ENCODE results near the gene CX3CL1. TPM values are rescaled to one million over a fixed set of nuclear protein-coding genes. Genes with fewer than 3 reads are reported as not detected.

The CX3CL1 gene
- total and polyA plus RNA-seq, 2 donors (not counting 3 experiments of a cell fraction or from before 2014, with no cell fraction given) = 2.0 to 2.3 TPM

DNA sequence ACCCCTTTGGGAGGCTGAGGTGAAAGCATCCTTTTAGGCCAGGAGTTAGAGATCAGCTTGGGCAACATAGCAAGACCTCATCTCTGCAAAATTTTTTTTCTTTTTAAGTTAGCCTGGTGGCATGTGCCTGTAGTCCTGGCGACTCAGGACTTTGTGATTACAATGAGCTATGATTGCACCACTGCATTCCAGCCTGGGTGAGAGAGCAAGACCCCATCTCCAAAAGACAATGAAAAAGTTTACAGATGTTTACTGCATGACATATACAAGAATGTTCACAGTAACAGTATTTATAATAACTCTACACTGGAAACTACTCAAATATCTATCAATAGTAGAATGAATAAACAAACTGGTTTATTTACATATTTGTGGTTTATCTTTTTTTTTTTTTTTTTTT lies 46.8 kb upstream of the CX3CL1 start:
- dilution Hi-C loops (cut with MboI; ENCODE audit: extremely low pct_ligation_motif_present, low sequenced_read_pairs) = no loop called here
- no TSS peak for BruUV-seq (replicated peaks)
- no peak overlapping the region for H3K4me3 ChIP-seq (replicated peaks in 1 of 3; ENCODE audit: insufficient read depth in 1 of 3, low read depth in 1 of 3, low read length in 3 of 3)
- TF ChIP-seq JUN (IDR thresholded peaks at IDR 0.05; ENCODE audit: borderline replicate concordance, insufficient read depth, insufficient read length, low read depth) = no peak
- TF ChIP-seq, protein P1, sequence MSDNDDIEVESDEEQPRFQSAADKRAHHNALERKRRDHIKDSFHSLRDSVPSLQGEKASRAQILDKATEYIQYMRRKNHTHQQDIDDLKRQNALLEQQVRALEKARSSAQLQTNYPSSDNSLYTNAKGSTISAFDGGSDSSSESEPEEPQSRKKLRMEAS (IDR thresholded peaks at IDR 0.05; ENCODE audit: insufficient read depth, insufficient read length) = no peak
- TF ChIP-seq POLR2A (IDR thresholded peaks at IDR 0.05; ENCODE audit: low read depth, low read length) = no peak
- TF ChIP-seq, protein P2, sequence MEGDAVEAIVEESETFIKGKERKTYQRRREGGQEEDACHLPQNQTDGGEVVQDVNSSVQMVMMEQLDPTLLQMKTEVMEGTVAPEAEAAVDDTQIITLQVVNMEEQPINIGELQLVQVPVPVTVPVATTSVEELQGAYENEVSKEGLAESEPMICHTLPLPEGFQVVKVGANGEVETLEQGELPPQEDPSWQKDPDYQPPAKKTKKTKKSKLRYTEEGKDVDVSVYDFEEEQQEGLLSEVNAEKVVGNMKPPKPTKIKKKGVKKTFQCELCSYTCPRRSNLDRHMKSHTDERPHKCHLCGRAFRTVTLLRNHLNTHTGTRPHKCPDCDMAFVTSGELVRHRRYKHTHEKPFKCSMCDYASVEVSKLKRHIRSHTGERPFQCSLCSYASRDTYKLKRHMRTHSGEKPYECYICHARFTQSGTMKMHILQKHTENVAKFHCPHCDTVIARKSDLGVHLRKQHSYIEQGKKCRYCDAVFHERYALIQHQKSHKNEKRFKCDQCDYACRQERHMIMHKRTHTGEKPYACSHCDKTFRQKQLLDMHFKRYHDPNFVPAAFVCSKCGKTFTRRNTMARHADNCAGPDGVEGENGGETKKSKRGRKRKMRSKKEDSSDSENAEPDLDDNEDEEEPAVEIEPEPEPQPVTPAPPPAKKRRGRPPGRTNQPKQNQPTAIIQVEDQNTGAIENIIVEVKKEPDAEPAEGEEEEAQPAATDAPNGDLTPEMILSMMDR (IDR thresholded peaks at IDR 0.05; ENCODE audit: extremely low read depth in 1 of 2, insufficient read depth in 1 of 2, low read depth in 1 of 2, low read length in 2 of 2) = no peak
- TF ChIP-seq EZH2 (IDR thresholded peaks at IDR 0.05; ENCODE audit: borderline replicate concordance, low read depth, low read length, severe bottlenecking) = no peak
- no peak for TF ChIP-seq MYC (IDR thresholded peaks at IDR 0.05; ENCODE audit: low read depth, low read length)
- TF ChIP-seq POLR2AphosphoS5 (IDR thresholded peaks at IDR 0.05; ENCODE audit: insufficient read depth, low read depth, low read length) = no peak
- no peak for TF ChIP-seq GATA2 (IDR thresholded peaks at IDR 0.05; ENCODE audit: insufficient read depth, insufficient read length, low read depth, low read length)
- FAIRE-seq (no peak), DNase-seq (ENCODE audit: low read depth, low spot score) (no peak)
- H3K9me3 ChIP-seq (replicated peaks; ENCODE audit: control insufficient read depth, insufficient read depth, low read length) = no peaks in the 10 kb centered on the region
- H3K36me3 ChIP-seq (ENCODE audit: control insufficient read depth in 2 of 2, extremely low read depth in 1 of 2, insufficient read depth in 2 of 2, low read length in 2 of 2) = no peaks in the 10 kb centered on the region
- H4K20me1 ChIP-seq (replicated peaks; ENCODE audit: control insufficient read depth, extremely low read depth, insufficient read depth, low read length) = no peaks in the 10 kb centered on the region
- no peaks in the 10 kb centered on the region for H3K4me1 ChIP-seq (ENCODE audit: control insufficient read depth, extremely low read depth, insufficient read depth, low read length)
- intact Hi-C loops (cut with micrococcal nuclease) = no loop called here
- no peaks in the 10 kb centered on the region for H3K27me3 ChIP-seq (ENCODE audit: control insufficient read depth in 2 of 2, insufficient read depth in 2 of 2, low read length in 2 of 2)
- H2AFZ ChIP-seq (ENCODE audit: low read depth, low read length) = no peak overlapping the region
- no peaks in the 10 kb centered on the region for H3K79me2 ChIP-seq (ENCODE audit: control insufficient read depth, insufficient read depth, low read length)
- H3K27ac ChIP-seq (ENCODE audit: insufficient read depth, low read depth, low read length) = no peak overlapping the region
- ChIA-PET CTCF (no interaction called here), POLR2A (no interaction called here)
- no peak overlapping the region for H3K4me2 ChIP-seq (ENCODE audit: insufficient read depth, low read length)
- H3K9me1 ChIP-seq (replicated peaks; ENCODE audit: control insufficient read depth, extremely low read depth, insufficient read depth, low read length) = no peaks in the 10 kb centered on the region
- H3K9ac ChIP-seq (replicated peaks; ENCODE audit: extremely low read depth, insufficient read depth, low read length) = no peak overlapping the region

Data from endothelial cell of umbilical vein (primary cell).